Measurements from ENCODE around the gene CCDC102A. TPM values are rescaled to one million over a fixed set of nuclear protein-coding genes. Genes with fewer than 3 reads are reported as not detected.

Gene CCDC102A
- total and polyA plus RNA-seq, 2 donors (not counting 3 experiments of a cell fraction or from before 2014, with no cell fraction given): 7.8 to 12.2 TPM

DNA sequence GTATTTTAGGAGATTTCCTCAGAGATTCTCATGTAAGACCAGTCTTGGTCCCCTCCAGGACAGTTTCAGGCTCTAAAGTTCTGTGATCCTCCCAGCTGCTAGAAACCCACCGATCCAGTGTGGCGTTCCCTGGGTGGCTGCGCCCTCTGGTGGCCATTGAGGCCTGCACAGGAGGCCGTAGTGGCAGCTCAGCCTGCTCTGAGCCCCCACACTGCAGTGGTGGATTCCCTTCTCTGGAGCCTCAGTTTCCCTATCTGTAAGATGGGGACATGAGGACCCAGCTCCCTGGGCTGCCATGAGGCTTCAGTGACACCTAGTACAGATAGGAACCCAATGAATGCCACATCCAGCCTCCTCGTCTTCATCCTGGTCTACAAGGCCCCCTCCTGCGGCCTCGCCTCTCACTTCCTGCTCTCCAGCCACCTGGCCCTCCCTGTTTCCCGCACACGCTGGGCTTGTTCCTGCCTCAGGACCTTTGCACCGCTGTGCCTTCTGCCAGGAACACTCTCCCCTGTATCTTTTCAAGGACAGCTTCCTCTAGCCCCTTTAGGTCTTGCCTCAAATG is 16.5 kb downstream of the CCDC102A start:
- no TSS peak for BruUV-seq (replicated peaks)
- no peak overlapping the region for H2AFZ ChIP-seq (ENCODE audit: low read depth, low read length)
- H3K4me3 ChIP-seq (replicated peaks in 1 of 3; ENCODE audit: insufficient read depth in 1 of 3, low read depth in 1 of 3, low read length in 3 of 3): no peak overlapping the region
- no peaks in the 10 kb centered on the region for H3K27me3 ChIP-seq (ENCODE audit: control insufficient read depth in 2 of 2, insufficient read depth in 2 of 2, low read length in 2 of 2)
- H4K20me1 ChIP-seq (replicated peaks; ENCODE audit: control insufficient read depth, extremely low read depth, insufficient read depth, low read length): no peaks in the 10 kb centered on the region
- DNase-seq (ENCODE audit: low read depth, low spot score) (peak; percentile 59), FAIRE-seq (peak; percentile 90)
- peaks cover 3% of the 10 kb centered on the region for H3K4me1 ChIP-seq (ENCODE audit: control insufficient read depth, extremely low read depth, insufficient read depth, low read length)
- no peak overlapping the region for H3K27ac ChIP-seq (ENCODE audit: insufficient read depth, low read depth, low read length)
- no peaks in the 10 kb centered on the region for H3K9me3 ChIP-seq (replicated peaks; ENCODE audit: control insufficient read depth, insufficient read depth, low read length)
- TF ChIP-seq GATA2 (IDR thresholded peaks at IDR 0.05; ENCODE audit: insufficient read depth, insufficient read length, low read depth, low read length): no peak
- TF ChIP-seq, protein P1, sequence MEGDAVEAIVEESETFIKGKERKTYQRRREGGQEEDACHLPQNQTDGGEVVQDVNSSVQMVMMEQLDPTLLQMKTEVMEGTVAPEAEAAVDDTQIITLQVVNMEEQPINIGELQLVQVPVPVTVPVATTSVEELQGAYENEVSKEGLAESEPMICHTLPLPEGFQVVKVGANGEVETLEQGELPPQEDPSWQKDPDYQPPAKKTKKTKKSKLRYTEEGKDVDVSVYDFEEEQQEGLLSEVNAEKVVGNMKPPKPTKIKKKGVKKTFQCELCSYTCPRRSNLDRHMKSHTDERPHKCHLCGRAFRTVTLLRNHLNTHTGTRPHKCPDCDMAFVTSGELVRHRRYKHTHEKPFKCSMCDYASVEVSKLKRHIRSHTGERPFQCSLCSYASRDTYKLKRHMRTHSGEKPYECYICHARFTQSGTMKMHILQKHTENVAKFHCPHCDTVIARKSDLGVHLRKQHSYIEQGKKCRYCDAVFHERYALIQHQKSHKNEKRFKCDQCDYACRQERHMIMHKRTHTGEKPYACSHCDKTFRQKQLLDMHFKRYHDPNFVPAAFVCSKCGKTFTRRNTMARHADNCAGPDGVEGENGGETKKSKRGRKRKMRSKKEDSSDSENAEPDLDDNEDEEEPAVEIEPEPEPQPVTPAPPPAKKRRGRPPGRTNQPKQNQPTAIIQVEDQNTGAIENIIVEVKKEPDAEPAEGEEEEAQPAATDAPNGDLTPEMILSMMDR (IDR thresholded peaks at IDR 0.05; ENCODE audit: extremely low read depth in 1 of 2, insufficient read depth in 1 of 2, low read depth in 1 of 2, low read length in 2 of 2): peak; percentile 97 to 98
- TF ChIP-seq POLR2AphosphoS5 (IDR thresholded peaks at IDR 0.05; ENCODE audit: insufficient read depth, low read depth, low read length): no peak
- TF ChIP-seq MYC (IDR thresholded peaks at IDR 0.05; ENCODE audit: low read depth, low read length): no peak
- TF ChIP-seq, protein P2, sequence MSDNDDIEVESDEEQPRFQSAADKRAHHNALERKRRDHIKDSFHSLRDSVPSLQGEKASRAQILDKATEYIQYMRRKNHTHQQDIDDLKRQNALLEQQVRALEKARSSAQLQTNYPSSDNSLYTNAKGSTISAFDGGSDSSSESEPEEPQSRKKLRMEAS (IDR thresholded peaks at IDR 0.05; ENCODE audit: insufficient read depth, insufficient read length): no peak
- TF ChIP-seq EZH2 (IDR thresholded peaks at IDR 0.05; ENCODE audit: borderline replicate concordance, low read depth, low read length, severe bottlenecking): no peak
- TF ChIP-seq FOS (IDR thresholded peaks at IDR 0.05; ENCODE audit: borderline replicate concordance, insufficient read depth, low read length): no peak
- H3K36me3 ChIP-seq (ENCODE audit: control insufficient read depth in 2 of 2, extremely low read depth in 1 of 2, insufficient read depth in 2 of 2, low read length in 2 of 2): peaks cover 0 to 2% of the 10 kb centered on the region in 2 experiments
- ChIA-PET CTCF (interaction anchor here (0.6 to 5.4 kb wide), 31 partner anchors 8 to 219 kb away, joined by 3 to 77 read pairs (median 7); partner anchors contain the start of genes ADGRG5, CCDC102A, CIAPIN1 and COQ9), POLR2A (no interaction called here)
- intact Hi-C loops (cut with micrococcal nuclease) (loop anchor here (1.0 kb wide), 5 partner anchors 10 to 220 kb away; partner anchors contain the start of gene POLR2C), dilution Hi-C loops (cut with MboI; ENCODE audit: extremely low pct_ligation_motif_present, low sequenced_read_pairs) (no loop called here)
- no peak overlapping the region for H3K9ac ChIP-seq (replicated peaks; ENCODE audit: extremely low read depth, insufficient read depth, low read length)
- H3K79me2 ChIP-seq (ENCODE audit: control insufficient read depth, insufficient read depth, low read length): no peaks in the 10 kb centered on the region
- no peaks in the 10 kb centered on the region for H3K9me1 ChIP-seq (replicated peaks; ENCODE audit: control insufficient read depth, extremely low read depth, insufficient read depth, low read length)
- H3K4me2 ChIP-seq (ENCODE audit: insufficient read depth, low read length): no peak overlapping the region

All from endothelial cell of umbilical vein (primary cell).